CD14-positive monocyte (primary cell): ENCODE results near the gene PIK3C2B. TPM values are rescaled to one million over a fixed set of nuclear protein-coding genes. Genes with fewer than 3 reads are reported as not detected.
A peak's percentile ranks its signal among the peaks of the same experiment; 100 is the strongest.

Experiments used
- DNase-seq, 3 donors: peaks; one replicate each; pipeline ENCODE4 v3.0.0-alpha.2; 2011 to 2022
- H2AFZ ChIP-seq: 2 replicates; pipeline ENCODE4 v1.6.0; 2012; ENCODE audit warnings: mild to moderate bottlenecking, low read depth, low read length, inconsistent platforms; ENCODE audit not compliant: insufficient read depth, poor library complexity, severe bottlenecking
- H3K27ac ChIP-seq, 2 donors: 1 replicate in 1 of 2; 2 replicates in 1 of 2; pipeline ENCODE4 v1.5.1; 2012 to 2013; ENCODE audit warnings: low read length in 2 of 2, control low read depth in 1 of 2, inconsistent platforms in 1 of 2, low read depth in 1 of 2, mild to moderate bottlenecking in 1 of 2
- H3K27me3 ChIP-seq, 2 donors: one replicate each; pipeline versions ENCODE4 v1.6.0 to v1.6.1; 2011 to 2013; ENCODE audit warnings: low read length in 2 of 2; ENCODE audit not compliant: control insufficient read depth in 2 of 2, insufficient read depth in 2 of 2
- H3K36me3 ChIP-seq, 2 donors: replicated peaks in 1 of 2; 1 replicate in 1 of 2; 2 replicates in 1 of 2; pipeline versions ENCODE4 v1.5.1 to v1.6.1; 2012 to 2013; ENCODE audit warnings: low read length in 2 of 2, control low read depth in 1 of 2, inconsistent platforms in 1 of 2, mild to moderate bottlenecking in 1 of 2; ENCODE audit not compliant: insufficient read depth in 2 of 2, control insufficient read depth in 1 of 2
- H3K4me1 ChIP-seq, 2 donors: 1 replicate in 1 of 2; 2 replicates in 1 of 2; pipeline versions ENCODE4 v1.5.1 to v1.6.1; 2012 to 2013; ENCODE audit warnings: low read length in 2 of 2, control low read depth in 1 of 2, inconsistent platforms in 1 of 2, mild to moderate bottlenecking in 1 of 2, moderate library complexity in 1 of 2; ENCODE audit not compliant: insufficient read depth in 2 of 2, control insufficient read depth in 1 of 2
- H3K4me2 ChIP-seq: replicated peaks from 2 replicates; pipeline ENCODE3; 2012; ENCODE audit warnings: low read length, moderate library complexity, mild to moderate bottlenecking; ENCODE audit not compliant: poor library complexity, severe bottlenecking; ENCODE audit errors: extremely low read depth
- H3K4me3 ChIP-seq, 3 experiments: fragments of 200-600 bp in 1 of 3; sonication (generic) in 1 of 3; replicated peaks in 1 of 3; 1 replicate in 2 of 3; 2 replicates in 1 of 3; pipeline ENCODE4 v1.5.1; 2011 to 2013; ENCODE audit warnings: low read length in 3 of 3, mild to moderate bottlenecking in 3 of 3, control low read depth in 2 of 3, low read depth in 2 of 3, inconsistent platforms in 1 of 3, moderate library complexity in 1 of 3
- H3K79me2 ChIP-seq: 2 replicates; pipeline ENCODE4 v1.6.0; 2012; ENCODE audit warnings: mild to moderate bottlenecking, control low read depth, inconsistent platforms, low read length, moderate library complexity; ENCODE audit not compliant: insufficient read depth
- H3K9ac ChIP-seq: 2 replicates; pipeline ENCODE4 v1.6.0; 2017; ENCODE audit warnings: low read length, mild to moderate bottlenecking; ENCODE audit not compliant: insufficient read depth, poor library complexity, severe bottlenecking
- H3K9me3 ChIP-seq, 2 donors: replicated peaks in 1 of 2; 1 replicate in 1 of 2; 2 replicates in 1 of 2; pipeline versions ENCODE4 v1.5.1 to v1.6.1; 2012 to 2013; ENCODE audit warnings: low read length in 2 of 2, control low read depth in 1 of 2; ENCODE audit not compliant: control insufficient read depth in 1 of 2, insufficient read depth in 1 of 2
- H4K20me1 ChIP-seq: 2 replicates; pipeline ENCODE4 v1.6.0; 2012; ENCODE audit warnings: mild to moderate bottlenecking, low read length, control low read depth, moderate library complexity; ENCODE audit not compliant: insufficient read depth
- H3K27ac Mint-ChIP-seq, 7 donors: one replicate each; pipeline ENCODE4 v1.8.0; 2020; ENCODE audit warnings: mild to moderate bottlenecking in 7 of 7, mixed read lengths in 7 of 7, moderate library complexity in 6 of 7, inconsistent platforms in 2 of 7
- H3K27me3 Mint-ChIP-seq, 3 donors: one replicate each; pipeline ENCODE4 v1.8.0; 2021 to 2022; ENCODE audit warnings: low read depth in 3 of 3, mild to moderate bottlenecking in 3 of 3, mixed read lengths in 3 of 3, moderate library complexity in 3 of 3, inconsistent platforms in 1 of 3
- H3K36me3 Mint-ChIP-seq, 2 donors: one replicate each; pipeline ENCODE4 v1.8.0; 2020; ENCODE audit warnings: mixed read lengths in 2 of 2, inconsistent platforms in 1 of 2, mild to moderate bottlenecking in 1 of 2
- H3K4me1 Mint-ChIP-seq: one replicate; pipeline ENCODE4 v1.8.0; 2020; ENCODE audit warnings: mild to moderate bottlenecking, mixed read lengths
- H3K4me3 Mint-ChIP-seq, 2 donors: one replicate each; pipeline ENCODE4 v1.8.0; 2020; ENCODE audit warnings: mild to moderate bottlenecking in 2 of 2, mixed read lengths in 2 of 2, moderate library complexity in 1 of 2
- H3K9me3 Mint-ChIP-seq, 7 donors: one replicate each; pipeline ENCODE4 v1.8.0; 2020 to 2022; ENCODE audit warnings: mixed read lengths in 7 of 7, mild to moderate bottlenecking in 6 of 7, moderate library complexity in 6 of 7, inconsistent platforms in 2 of 7
- WGBS: methylation state at CpG from one replicate; pipeline ENCODE4 v1.1.5; 2013; ENCODE audit warnings: missing lambda C conversion rate; ENCODE audit not compliant: insufficient coverage; 5-methylcytosine and 5-hydroxymethylcytosine counted together
- intact Hi-C, 2 donors: fragments of 100-400 bp; cut with micrococcal nuclease; formaldehyde crosslinking; loops; one replicate each; pipeline versions ENCODE4 v1.15.0 to v1.15.1; 2023
- polyA plus RNA-seq, 3 donors: library from polyadenylated mRNA; depleted of rRNA in 1 of 3; unstranded in 2 of 3; stranded (reverse) in 1 of 3; fragments of 300-500 nt in 2 of 3; fragments of >200 nt in 1 of 3; fragmentation: Illumina TruSeq in 2 of 3; gene quantifications; 1 replicate in 2 of 3; 2 replicates in 1 of 3; pipeline ENCODE4 v1.2.3, GENCODE V29; 2012 to 2021
- TF ChIP-seq, protein P1 (sequence below): fragments of 200-600 bp; IDR thresholded peaks from one replicate; pipeline ENCODE4 v1.8.0; 2022; ENCODE audit warnings: antibody characterized with exemption, mild to moderate bottlenecking

Gene PIK3C2B
- polyA plus RNA-seq, 3 donors: 0.04 to 1.4 TPM; not detected in 1

DNA sequence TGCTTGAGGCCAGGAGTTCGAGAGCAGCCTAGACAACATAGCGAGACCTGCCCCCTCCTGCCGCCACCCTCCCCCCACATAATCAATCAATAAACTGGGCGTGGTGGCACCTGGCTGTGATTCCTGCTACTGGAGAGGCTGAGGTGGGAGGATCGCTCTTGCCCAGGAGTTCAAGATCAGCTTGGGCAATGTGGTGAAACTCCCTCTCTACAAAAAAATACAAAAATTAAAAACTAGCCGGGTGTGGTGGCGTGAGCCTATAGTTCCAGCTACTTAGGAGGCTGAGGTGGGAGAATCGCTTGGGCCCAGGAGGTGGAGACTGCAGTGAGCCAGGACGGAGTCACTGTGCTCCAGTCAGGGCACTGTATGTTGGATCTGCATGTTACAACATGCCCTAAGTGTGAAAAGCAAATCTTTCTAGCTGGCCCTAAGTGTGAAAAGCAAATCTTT is 14.6 kb upstream of the PIK3C2B start:
- 92% methylated on average over 3 of the region's 9 CpGs for WGBS
- Histone ChIP-seq H3K79me2 (no peaks in the 10 kb centered on the region), H3K27ac (no peak overlapping the region), H3K9ac (no peak overlapping the region), H3K4me3 (no peak overlapping the region), H3K27me3 (no peaks in the 10 kb centered on the region), H2AFZ (no peak overlapping the region), H3K4me2 (no peak overlapping the region), H4K20me1 (no peaks in the 10 kb centered on the region), H3K36me3 (no peaks in the 10 kb centered on the region), H3K4me1 (peaks cover 48 to 53% of the 10 kb centered on the region in 2 donors), H3K9me3 (no peaks in the 10 kb centered on the region)
- H3K27me3 Mint-ChIP-seq: peaks cover 0 to 2% (median 0%) of the 10 kb centered on the region in 3 donors
- intact Hi-C loops: loop anchor here in 1 of 2 donors (5.0 kb wide), 1 partner anchor 97 kb away; the partner anchor contains the start of gene PPP1R15B
- no peaks in the 10 kb centered on the region for H3K36me3 Mint-ChIP-seq
- H3K9me3 Mint-ChIP-seq: peaks cover 0 to 4% (median 2%) of the 10 kb centered on the region in 7 donors
- H3K4me3 Mint-ChIP-seq: no peak overlapping the region
- TF ChIP-seq, protein P1, sequence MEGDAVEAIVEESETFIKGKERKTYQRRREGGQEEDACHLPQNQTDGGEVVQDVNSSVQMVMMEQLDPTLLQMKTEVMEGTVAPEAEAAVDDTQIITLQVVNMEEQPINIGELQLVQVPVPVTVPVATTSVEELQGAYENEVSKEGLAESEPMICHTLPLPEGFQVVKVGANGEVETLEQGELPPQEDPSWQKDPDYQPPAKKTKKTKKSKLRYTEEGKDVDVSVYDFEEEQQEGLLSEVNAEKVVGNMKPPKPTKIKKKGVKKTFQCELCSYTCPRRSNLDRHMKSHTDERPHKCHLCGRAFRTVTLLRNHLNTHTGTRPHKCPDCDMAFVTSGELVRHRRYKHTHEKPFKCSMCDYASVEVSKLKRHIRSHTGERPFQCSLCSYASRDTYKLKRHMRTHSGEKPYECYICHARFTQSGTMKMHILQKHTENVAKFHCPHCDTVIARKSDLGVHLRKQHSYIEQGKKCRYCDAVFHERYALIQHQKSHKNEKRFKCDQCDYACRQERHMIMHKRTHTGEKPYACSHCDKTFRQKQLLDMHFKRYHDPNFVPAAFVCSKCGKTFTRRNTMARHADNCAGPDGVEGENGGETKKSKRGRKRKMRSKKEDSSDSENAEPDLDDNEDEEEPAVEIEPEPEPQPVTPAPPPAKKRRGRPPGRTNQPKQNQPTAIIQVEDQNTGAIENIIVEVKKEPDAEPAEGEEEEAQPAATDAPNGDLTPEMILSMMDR: no peak
- no peak for DNase-seq
- peaks cover 50% of the 10 kb centered on the region for H3K4me1 Mint-ChIP-seq
- H3K27ac Mint-ChIP-seq: peak overlapping the region in 2 of 7 donors; percentile 30 to 68

DNA sequence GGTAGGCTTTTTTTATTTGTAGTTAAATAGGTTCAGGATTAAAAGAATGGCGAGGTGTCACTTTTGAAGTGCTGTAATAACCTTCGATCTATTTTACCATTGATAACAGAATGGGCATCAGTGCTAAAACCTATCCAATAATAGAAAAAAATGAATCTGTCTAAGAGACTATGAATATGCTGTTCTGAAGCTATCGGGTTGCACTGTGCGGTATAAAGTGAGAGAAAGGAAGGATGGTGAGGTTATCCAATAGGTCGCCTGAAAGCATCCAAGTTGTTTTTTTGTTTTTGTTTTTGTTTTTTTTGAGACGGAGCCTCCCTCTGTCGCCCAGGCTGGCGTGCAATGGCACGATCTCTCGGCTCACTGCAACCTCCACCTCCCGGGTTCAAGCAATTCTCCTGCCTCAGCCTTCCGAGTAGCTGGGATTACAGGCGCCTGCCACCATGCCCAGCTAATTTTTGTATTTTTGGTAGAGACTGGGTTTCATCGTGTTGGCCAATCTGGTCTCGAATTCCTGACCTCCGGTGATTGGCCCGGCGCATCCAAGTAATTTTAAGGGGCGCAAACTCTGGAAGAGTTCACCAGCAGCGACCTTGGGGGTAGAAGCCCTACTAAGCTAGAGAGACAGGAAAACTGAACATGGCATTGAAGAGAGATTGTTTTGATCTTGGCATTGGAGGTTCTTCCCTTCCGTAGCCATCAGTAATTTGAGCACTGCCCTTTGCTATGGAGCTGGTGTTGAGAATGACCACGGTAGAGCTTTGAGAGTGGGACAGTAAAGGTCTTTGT is 12.9 kb upstream of the PIK3C2B start:
- no peaks in the 10 kb centered on the region for H4K20me1 ChIP-seq
- TF ChIP-seq, protein P1: no peak
- no peaks in the 10 kb centered on the region for H3K36me3 ChIP-seq
- no peaks in the 10 kb centered on the region for H3K27me3 ChIP-seq
- no peaks in the 10 kb centered on the region for H3K9me3 ChIP-seq
- peak overlapping the region; percentile 80 for H2AFZ ChIP-seq
- intact Hi-C loops: loop anchor here in 1 of 2 donors (5.0 kb wide), 1 partner anchor 95 kb away; the partner anchor contains the start of gene PPP1R15B
- DNase-seq: peak in 1 of 3 donors; percentile 35
- Mint-ChIP-seq H3K36me3 (no peaks in the 10 kb centered on the region), H3K4me1 (peaks cover 42% of the 10 kb centered on the region), H3K27me3 (peaks cover 0 to 2% (median 0%) of the 10 kb centered on the region in 3 donors), H3K4me3 (peak overlapping the region; percentile 92 to 95), H3K27ac (peak overlapping the region; percentile 85 to 95 (median 93)), H3K9me3 (peaks cover 0 to 4% (median 2%) of the 10 kb centered on the region in 7 donors)
- peak overlapping the region; percentile 53 to 96 (median 88) for H3K4me3 ChIP-seq
- no peaks in the 10 kb centered on the region for H3K79me2 ChIP-seq
- H3K4me1 ChIP-seq: peaks cover 38 to 44% of the 10 kb centered on the region in 2 donors
- peak overlapping the region; percentile 72 to 91 for H3K27ac ChIP-seq
- peak overlapping the region; percentile 73 for H3K9ac ChIP-seq
- peak overlapping the region; percentile 84 for H3K4me2 ChIP-seq
- 5% methylated on average over 10 of the region's 22 CpGs for WGBS
